AG09309 (cell line): ENCODE results near the gene MEGF6.

Source experiments
- DNase-seq: peaks from one replicate; pipeline ENCODE4 v3.0.0-alpha.2; 2010; ENCODE audit warnings: low read depth
- H3K4me3 ChIP-seq: 2 replicates; pipeline ENCODE4 v1.5.1; 2011; ENCODE audit warnings: mild to moderate bottlenecking, low read depth, low read length, moderate library complexity; ENCODE audit not compliant: control insufficient read depth
- CTCF ChIP-seq: IDR thresholded peaks from 2 replicates; pipeline ENCODE4 v1.5.1; 2011; ENCODE audit warnings: mild to moderate bottlenecking, low read depth, low read length, inconsistent platforms; ENCODE audit not compliant: insufficient read depth, control insufficient read depth; ENCODE audit errors: missing control alignments

Gene MEGF6

GRCh38 chr1:3553166-3553939, 58.0 kb downstream of the MEGF6 start:
- TF ChIP-seq CTCF = no peak
- no peak for DNase-seq
- H3K4me3 ChIP-seq = no peak overlapping the region

- no peak overlapping the region for H3K4me3 ChIP-seq
- TF ChIP-seq CTCF = no peak
- DNase-seq = no peak
These were observed 58.6 kb downstream of the MEGF6 start for GRCh38 chr1:3552751-3553150.

- TF ChIP-seq CTCF = no peak
- no peak overlapping the region for H3K4me3 ChIP-seq
- no peak for DNase-seq
These were observed 59.1 kb downstream of the MEGF6 start for GRCh38 chr1:3552176-3552575.

- DNase-seq = no peak
- H3K4me3 ChIP-seq = no peak overlapping the region
- no peak for TF ChIP-seq CTCF
These were observed 59.6 kb downstream of the MEGF6 start for GRCh38 chr1:3551711-3552110.

GRCh38 chr1:3551290-3551678, 60.0 kb downstream of the MEGF6 start:
- no peak for TF ChIP-seq CTCF
- DNase-seq = no peak
- no peak overlapping the region for H3K4me3 ChIP-seq

- no peak for DNase-seq
- no peak overlapping the region for H3K4me3 ChIP-seq
- TF ChIP-seq CTCF = no peak
These were observed 60.6 kb downstream of the MEGF6 start for GRCh38 chr1:3550511-3551289.

GRCh38 chr1:3548895-3549294, 62.4 kb downstream of the MEGF6 start:
- DNase-seq = no peak
- TF ChIP-seq CTCF = no peak
- no peak overlapping the region for H3K4me3 ChIP-seq
